NCI-H2227 treated with DMSO at 0.1 percent for 48 hours (cell line): ENCODE measurements around the gene ATP1B3.
"Not testable (repeated sequence)": the region's sequence is repeated elsewhere in the genome, so short reads cannot be mapped to it uniquely, and the experiment has no call there.

Experiments
- DNase-seq: peaks from one replicate; lab custom pipeline; 2025; lab: John Stamatoyannopoulos, UW

ATP1B3 gene

GRCh38 chr3:141860766-141861513, 15.5 kb upstream of the ATP1B3 start:
- no peak for DNase-seq

GRCh38 chr3:141862279-141862816, 14.1 kb upstream of the ATP1B3 start:
- DNase-seq: no peak

GRCh38 chr3:141863491-141863890, 13.0 kb upstream of the ATP1B3 start:
- DNase-seq: no peak

GRCh38 chr3:141864281-141864970, 12.0 kb upstream of the ATP1B3 start:
- no peak for DNase-seq

GRCh38 chr3:141865101-141865500, 11.3 kb upstream of the ATP1B3 start:
- no peak for DNase-seq

- no peak for DNase-seq
Observed at GRCh38 chr3:141870091-141870687, 6.3 kb upstream of the ATP1B3 start.

GRCh38 chr3:141875374-141875892, 1.0 kb upstream of the ATP1B3 start:
- peak; percentile 70 for DNase-seq

- no peak for DNase-seq
Observed at GRCh38 chr3:141875893-141876380, 506 bp upstream of the ATP1B3 start.

- DNase-seq: peak; percentile 8
Observed at GRCh38 chr3:141876891-141877621, 613 bp downstream of the ATP1B3 start.

GRCh38 chr3:141877911-141878310, 1.5 kb downstream of the ATP1B3 start:
- DNase-seq: no peak

GRCh38 chr3:141878326-141878725, 1.9 kb downstream of the ATP1B3 start:
- DNase-seq: no peak

- DNase-seq: no peak
Observed at GRCh38 chr3:141878817-141879216, 2.4 kb downstream of the ATP1B3 start.

GRCh38 chr3:141881702-141882101, 5.3 kb downstream of the ATP1B3 start:
- no peak for DNase-seq

- no peak for DNase-seq
Observed at GRCh38 chr3:141887051-141887450, 10.6 kb downstream of the ATP1B3 start.

GRCh38 chr3:141888548-141888947, 12.1 kb downstream of the ATP1B3 start:
- not testable (repeated sequence) for DNase-seq

GRCh38 chr3:141894524-141895176, 18.2 kb downstream of the ATP1B3 start:
- DNase-seq: no peak

- DNase-seq: no peak
Observed at GRCh38 chr3:141895731-141896130, 19.3 kb downstream of the ATP1B3 start.

GRCh38 chr3:141898908-141899307, 22.5 kb downstream of the ATP1B3 start:
- no peak for DNase-seq

- DNase-seq: no peak
Observed at GRCh38 chr3:141900343-141900742, 23.9 kb downstream of the ATP1B3 start.

- no peak for DNase-seq
Observed at GRCh38 chr3:141901914-141902313, 25.5 kb downstream of the ATP1B3 start.

- DNase-seq: no peak
Observed at GRCh38 chr3:141904203-141904602, 27.8 kb downstream of the ATP1B3 start.
